GM12878 (cell line): Measurements from ENCODE around the gene BCCIP.

Experiments
- CBX3 ChIP-seq: fragments of 200-600 bp; sonication (generic); IDR thresholded peaks from 2 replicates; pipeline ENCODE4 v1.6.1; 2016; ENCODE audit warnings: low read depth, borderline replicate concordance
- CEBPB ChIP-seq, 2 experiments: fragments of 150-350 bp in 1 of 2; IDR thresholded peaks; 2 replicates each; pipeline ENCODE4 v1.6.1; 2012 to 2014; ENCODE audit warnings: low read depth in 2 of 2, low read length in 2 of 2, borderline replicate concordance in 1 of 2, inconsistent platforms in 1 of 2
- EP300 ChIP-seq, 2 experiments: fragments of 150-350 bp in 1 of 2; IDR thresholded peaks; 2 replicates each; pipeline ENCODE4 v1.6.1; 2011 to 2012; ENCODE audit warnings: low read depth in 2 of 2, low read length in 2 of 2, borderline replicate concordance in 1 of 2, improper control_type of control experiment in 1 of 2, inconsistent platforms in 1 of 2; ENCODE audit not compliant: control insufficient read depth in 1 of 2
- ETV6 ChIP-seq, 2 experiments: fragments of 450-650 bp in 1 of 2; IDR thresholded peaks in 1 of 2; conservative IDR thresholded peaks in 1 of 2; 2 replicates each; pipeline ENCODE4 v1.6.1; 2014; ENCODE audit warnings: antibody characterized with exemption in 1 of 2, borderline replicate concordance in 1 of 2, low read depth in 1 of 2, mild to moderate bottlenecking in 1 of 2, moderate library complexity in 1 of 2
- EZH2 ChIP-seq: IDR thresholded peaks from 2 replicates; pipeline ENCODE4 v1.6.1; 2012; ENCODE audit warnings: low read depth, mild to moderate bottlenecking, control low read depth, inconsistent platforms, low read length, borderline replicate concordance; ENCODE audit not compliant: control insufficient read depth
- HDGF ChIP-seq: fragments of 450-650 bp; IDR thresholded peaks from 2 replicates; pipeline ENCODE4 v1.6.1; 2016; ENCODE audit warnings: antibody characterized with exemption
- POU2F2 ChIP-seq: IDR thresholded peaks from 3 replicates; pipeline ENCODE4 v1.6.1; 2011; ENCODE audit warnings: low read depth, mild to moderate bottlenecking, low read length, borderline replicate concordance
- TAF1 ChIP-seq: IDR thresholded peaks from 2 replicates; pipeline ENCODE4 v1.6.1; 2011; ENCODE audit warnings: mild to moderate bottlenecking, low read depth, low read length, borderline replicate concordance
- TF ChIP-seq, protein P1 (sequence below): IDR thresholded peaks from 2 replicates; pipeline ENCODE4 v1.6.1; 2012; ENCODE audit warnings: low read depth, low read length, improper control_type of control experiment
- TF ChIP-seq, protein P2 (sequence below), 3 experiments: IDR thresholded peaks in 2 of 3; conservative IDR thresholded peaks in 1 of 3; 2 replicates each; pipeline ENCODE4 v1.5.1; 2011; ENCODE audit warnings: low read depth in 3 of 3, low read length in 3 of 3, mild to moderate bottlenecking in 3 of 3, control low read depth in 2 of 3, moderate library complexity in 2 of 3, inconsistent platforms in 1 of 3, mixed read lengths in 1 of 3; ENCODE audit not compliant: control insufficient read depth in 2 of 3, insufficient read depth in 1 of 3; ENCODE audit errors: extremely low read depth in 1 of 3
- TF ChIP-seq, protein P3 (sequence below): IDR thresholded peaks from 2 replicates; pipeline ENCODE4 v1.6.1; 2012; ENCODE audit warnings: low read depth, low read length, improper control_type of control experiment

DNA sequence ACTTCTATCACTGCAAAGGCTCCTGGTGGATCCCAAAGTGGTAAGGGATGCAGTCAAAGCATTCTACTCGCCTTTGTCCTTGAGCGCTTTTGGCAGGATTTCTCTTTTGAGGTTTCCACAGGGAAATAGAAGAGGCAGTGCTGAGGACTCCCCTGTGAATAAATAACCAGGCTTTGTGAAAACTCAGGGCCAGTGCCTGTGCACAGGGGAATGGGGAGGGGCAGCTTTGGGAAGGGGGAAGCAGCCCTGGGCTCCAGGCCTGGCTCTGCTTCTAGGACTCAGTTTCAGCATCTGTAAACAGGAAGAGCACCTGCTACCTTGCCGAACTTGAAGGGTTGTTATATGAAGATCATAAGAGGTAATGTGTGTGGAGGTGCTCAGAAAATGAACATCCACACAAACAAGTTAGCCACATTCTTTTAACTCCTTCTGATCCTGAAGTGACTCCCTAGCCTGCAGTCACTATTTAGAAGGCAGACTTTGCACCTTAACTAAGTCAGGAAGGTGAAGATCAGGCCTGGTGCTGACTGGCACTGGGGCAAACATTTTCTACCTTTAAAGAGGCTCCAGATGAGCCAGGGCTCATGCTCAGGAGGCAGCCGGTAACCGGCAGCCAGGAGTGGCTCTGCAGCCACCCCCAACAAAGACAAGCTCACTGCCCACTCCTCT, 25.2 kb upstream of the BCCIP start:
- TF ChIP-seq HDGF = no peak
- no peak for TF ChIP-seq POU2F2
- TF ChIP-seq CBX3 = no peak
- no peak for TF ChIP-seq TAF1
- no peak for TF ChIP-seq EZH2
- TF ChIP-seq, protein P1, sequence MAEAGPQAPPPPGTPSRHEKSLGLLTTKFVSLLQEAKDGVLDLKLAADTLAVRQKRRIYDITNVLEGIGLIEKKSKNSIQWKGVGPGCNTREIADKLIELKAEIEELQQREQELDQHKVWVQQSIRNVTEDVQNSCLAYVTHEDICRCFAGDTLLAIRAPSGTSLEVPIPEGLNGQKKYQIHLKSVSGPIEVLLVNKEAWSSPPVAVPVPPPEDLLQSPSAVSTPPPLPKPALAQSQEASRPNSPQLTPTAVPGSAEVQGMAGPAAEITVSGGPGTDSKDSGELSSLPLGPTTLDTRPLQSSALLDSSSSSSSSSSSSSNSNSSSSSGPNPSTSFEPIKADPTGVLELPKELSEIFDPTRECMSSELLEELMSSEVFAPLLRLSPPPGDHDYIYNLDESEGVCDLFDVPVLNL = no peak
- TF ChIP-seq, protein P2, sequence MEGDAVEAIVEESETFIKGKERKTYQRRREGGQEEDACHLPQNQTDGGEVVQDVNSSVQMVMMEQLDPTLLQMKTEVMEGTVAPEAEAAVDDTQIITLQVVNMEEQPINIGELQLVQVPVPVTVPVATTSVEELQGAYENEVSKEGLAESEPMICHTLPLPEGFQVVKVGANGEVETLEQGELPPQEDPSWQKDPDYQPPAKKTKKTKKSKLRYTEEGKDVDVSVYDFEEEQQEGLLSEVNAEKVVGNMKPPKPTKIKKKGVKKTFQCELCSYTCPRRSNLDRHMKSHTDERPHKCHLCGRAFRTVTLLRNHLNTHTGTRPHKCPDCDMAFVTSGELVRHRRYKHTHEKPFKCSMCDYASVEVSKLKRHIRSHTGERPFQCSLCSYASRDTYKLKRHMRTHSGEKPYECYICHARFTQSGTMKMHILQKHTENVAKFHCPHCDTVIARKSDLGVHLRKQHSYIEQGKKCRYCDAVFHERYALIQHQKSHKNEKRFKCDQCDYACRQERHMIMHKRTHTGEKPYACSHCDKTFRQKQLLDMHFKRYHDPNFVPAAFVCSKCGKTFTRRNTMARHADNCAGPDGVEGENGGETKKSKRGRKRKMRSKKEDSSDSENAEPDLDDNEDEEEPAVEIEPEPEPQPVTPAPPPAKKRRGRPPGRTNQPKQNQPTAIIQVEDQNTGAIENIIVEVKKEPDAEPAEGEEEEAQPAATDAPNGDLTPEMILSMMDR (IDR thresholded peaks at IDR 0.05 in 2 of 3, conservative IDR thresholded peaks at IDR 0.05 in 1 of 3; ENCODE audit: control insufficient read depth in 2 of 3, extremely low read depth in 1 of 3, insufficient read depth in 1 of 3, low read depth in 3 of 3, low read length in 3 of 3) = no peak
- TF ChIP-seq ETV6 (conservative IDR thresholded peaks at IDR 0.05 in 1 of 2, IDR thresholded peaks at IDR 0.05 in 1 of 2; ENCODE audit: borderline replicate concordance in 1 of 2, low read depth in 1 of 2) = no peak
- no peak for TF ChIP-seq CEBPB (IDR thresholded peaks at IDR 0.05; ENCODE audit: borderline replicate concordance in 1 of 2, low read depth in 2 of 2, low read length in 2 of 2)
- TF ChIP-seq, protein P3, sequence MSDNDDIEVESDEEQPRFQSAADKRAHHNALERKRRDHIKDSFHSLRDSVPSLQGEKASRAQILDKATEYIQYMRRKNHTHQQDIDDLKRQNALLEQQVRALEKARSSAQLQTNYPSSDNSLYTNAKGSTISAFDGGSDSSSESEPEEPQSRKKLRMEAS = no peak
- no peak for TF ChIP-seq EP300 (IDR thresholded peaks at IDR 0.05; ENCODE audit: borderline replicate concordance in 1 of 2, control insufficient read depth in 1 of 2, low read depth in 2 of 2, low read length in 2 of 2)
